Esophagus muscularis mucosa (tissue), 4 donors: Measurements from ENCODE around the gene TMCC3. TPM values are rescaled to one million over a fixed set of nuclear protein-coding genes. Genes with fewer than 3 reads are reported as not detected.

Experiments
- DNase-seq: peaks from one replicate; pipeline ENCODE4 v3.0.0-alpha.2; 2017; ENCODE audit errors: extremely low spot score
- H3K27ac ChIP-seq, 4 donors: fragments of 200-600 bp; sonication (generic); replicated peaks in 1 of 4; 1 replicate in 3 of 4; 2 replicates in 1 of 4; pipeline ENCODE4 v1.5.1; 2016 to 2019; ENCODE audit warnings: mild to moderate bottlenecking in 1 of 4
- H3K27me3 ChIP-seq, 4 donors: fragments of 200-600 bp; sonication (generic); one replicate each; pipeline versions ENCODE4 v1.5.1 to v1.6.0; 2016 to 2019
- H3K36me3 ChIP-seq, 4 donors: fragments of 200-600 bp; sonication (generic); one replicate each; pipeline ENCODE4 v1.5.1; 2016 to 2019
- H3K4me1 ChIP-seq, 4 donors: fragments of 200-600 bp; sonication (generic); one replicate each; pipeline ENCODE4 v1.5.1; 2016 to 2019
- H3K4me3 ChIP-seq, 4 donors: fragments of 200-600 bp; sonication (generic); 1 replicate in 2 of 4; 2 replicates in 2 of 4; pipeline ENCODE4 v1.5.1; 2016 to 2019; ENCODE audit warnings: mild to moderate bottlenecking in 4 of 4, moderate library complexity in 1 of 4
- H3K9me3 ChIP-seq, 4 donors: fragments of 200-600 bp; sonication (generic); 1 replicate in 3 of 4; 2 replicates in 1 of 4; pipeline ENCODE4 v1.5.1; 2016 to 2019
- CTCF ChIP-seq, 3 experiments: fragments of 200-600 bp in 2 of 3; fragments of 450-650 bp in 1 of 3; sonication (generic) in 2 of 3; IDR thresholded peaks; one replicate each; pipeline ENCODE4 v1.5.1; 2017 to 2019; ENCODE audit warnings: antibody characterized with exemption in 3 of 3, mild to moderate bottlenecking in 2 of 3, moderate library complexity in 1 of 3
- EP300 ChIP-seq: sonication (generic); formaldehyde crosslinking; IDR thresholded peaks from one replicate; pipeline ENCODE4 v1.6.1; 2017; ENCODE audit warnings: antibody characterized with exemption
- POLR2A ChIP-seq: fragments of 450-650 bp; IDR thresholded peaks from one replicate; pipeline ENCODE4 v1.6.1; 2017; ENCODE audit warnings: antibody characterized with exemption, moderate library complexity, mild to moderate bottlenecking, low read depth
- POLR2AphosphoS5 ChIP-seq, 2 donors: sonication (generic); formaldehyde crosslinking; IDR thresholded peaks; one replicate each; pipeline ENCODE4 v1.6.1; 2017; ENCODE audit warnings: antibody characterized with exemption in 2 of 2
- WGBS: methylation state at CpG from one replicate; pipeline ENCODE4 v1.1.5; 2018; 5-methylcytosine and 5-hydroxymethylcytosine counted together
- intact Hi-C: fragments of 100-400 bp; cut with DNase I; formaldehyde crosslinking; loops from one replicate; pipeline ENCODE4 v1.15.1; 2023
- total RNA-seq, 4 donors: library from RNA; depleted of rRNA; stranded (reverse); fragments of >200 nt; gene quantifications; one replicate each; pipeline versions ENCODE4 v1.1.0 to v1.2.1, GENCODE V29; 2016

The TMCC3 gene
- total RNA-seq, 4 donors from 2014 or later, result 17.0 to 30.5 (median 19.5) TPM

GRCh38 chr12:94674835-94675234 is 24.5 kb upstream of the TMCC3 start:
- DNase-seq, result no peak
- Histone ChIP-seq H3K9me3 (no peaks in the 10 kb centered on the region), H3K4me1 (peaks cover 0 to 34% (median 21%) of the 10 kb centered on the region in 4 donors), H3K4me3 (no peak overlapping the region), H3K27ac (no peak overlapping the region), H3K27me3 (no peaks in the 10 kb centered on the region), H3K36me3 (no peaks in the 10 kb centered on the region)
- intact Hi-C loops, result no loop called here
- 39% methylated on average over 6 of the region's 6 CpGs for WGBS
- TF ChIP-seq EP300 (no peak), CTCF (IDR thresholded peaks at IDR 0.05) (no peak), POLR2AphosphoS5 (IDR thresholded peaks at IDR 0.05) (no peak), POLR2A (no peak)

GRCh38 chr12:94674051-94674451 is 23.7 kb upstream of the TMCC3 start:
- H3K36me3 ChIP-seq, result no peaks in the 10 kb centered on the region
- peak overlapping the region in 3 of 4 donors; percentile 6 to 36 (median 8) for H3K27ac ChIP-seq
- TF ChIP-seq CTCF (IDR thresholded peaks at IDR 0.05) (no peak), EP300 (no peak), POLR2AphosphoS5 (IDR thresholded peaks at IDR 0.05) (no peak), POLR2A (no peak)
- no peak for DNase-seq
- H3K27me3 ChIP-seq, result no peaks in the 10 kb centered on the region
- H3K4me1 ChIP-seq, result peaks cover 0 to 34% (median 21%) of the 10 kb centered on the region in 4 donors
- H3K4me3 ChIP-seq, result no peak overlapping the region
- intact Hi-C loops, result no loop called here
- 22% methylated on average over 2 of the region's 2 CpGs for WGBS
- H3K9me3 ChIP-seq, result no peaks in the 10 kb centered on the region

- no peak for DNase-seq
- H3K27me3 ChIP-seq, result no peaks in the 10 kb centered on the region
- no peaks in the 10 kb centered on the region for H3K9me3 ChIP-seq
- no peak for TF ChIP-seq CTCF (IDR thresholded peaks at IDR 0.05)
- TF ChIP-seq POLR2AphosphoS5 (IDR thresholded peaks at IDR 0.05), result no peak
- H3K36me3 ChIP-seq, result no peaks in the 10 kb centered on the region
- peak overlapping the region in 2 of 4 donors; percentile 8 to 36 for H3K27ac ChIP-seq
- H3K4me1 ChIP-seq, result peaks cover 0 to 31% (median 21%) of the 10 kb centered on the region in 4 donors
- intact Hi-C loops, result no loop called here
- WGBS, result 72% methylated on average over 4 of the region's 4 CpGs
- no peak overlapping the region for H3K4me3 ChIP-seq
These were observed 23.1 kb upstream of the TMCC3 start for GRCh38 chr12:94673496-94673895.

GRCh38 chr12:94671917-94672316 is 21.6 kb upstream of the TMCC3 start:
- H3K27ac ChIP-seq, result no peak overlapping the region
- H3K27me3 ChIP-seq, result no peaks in the 10 kb centered on the region
- DNase-seq, result no peak
- WGBS, result 81% methylated on average over 1 of the region's 1 CpG
- H3K4me1 ChIP-seq, result peaks cover 0 to 24% (median 17%) of the 10 kb centered on the region in 4 donors
- no peaks in the 10 kb centered on the region for H3K36me3 ChIP-seq
- intact Hi-C loops, result no loop called here
- no peak overlapping the region for H3K4me3 ChIP-seq
- TF ChIP-seq POLR2A (no peak), EP300 (no peak), CTCF (IDR thresholded peaks at IDR 0.05) (no peak), POLR2AphosphoS5 (IDR thresholded peaks at IDR 0.05) (no peak)
- no peaks in the 10 kb centered on the region for H3K9me3 ChIP-seq

- TF ChIP-seq CTCF (IDR thresholded peaks at IDR 0.05) (no peak), POLR2A (no peak), POLR2AphosphoS5 (IDR thresholded peaks at IDR 0.05) (no peak), EP300 (no peak)
- intact Hi-C loops, result no loop called here
- 97% methylated on average over 2 of the region's 2 CpGs for WGBS
These were observed 20.5 kb upstream of the TMCC3 start for GRCh38 chr12:94670898-94671297.

More at GRCh38 chr12:94670898-94671297, 20.5 kb upstream of the TMCC3 start:
- H3K9me3 ChIP-seq, result no peaks in the 10 kb centered on the region
- no peak overlapping the region for H3K4me3 ChIP-seq
- H3K4me1 ChIP-seq, result peaks cover 0 to 23% (median 17%) of the 10 kb centered on the region in 4 donors
- H3K27me3 ChIP-seq, result no peaks in the 10 kb centered on the region
- no peaks in the 10 kb centered on the region for H3K36me3 ChIP-seq
- H3K27ac ChIP-seq, result no peak overlapping the region
- DNase-seq, result no peak
